Lower leg skin (tissue), 4 donors: Measurements from ENCODE around the gene LRFN2. TPM values are rescaled to one million over a fixed set of nuclear protein-coding genes. Genes with fewer than 3 reads are reported as not detected.

Experiments used
- DNase-seq, 2 donors: peaks; one replicate each; pipeline ENCODE4 v3.0.0-alpha.2; 2019; ENCODE audit warnings: low spot score in 2 of 2
- H3K4me3 ChIP-seq: fragments of 200-600 bp; sonication (generic); 2 replicates; pipeline ENCODE4 v1.5.1; 2017; ENCODE audit warnings: mild to moderate bottlenecking, low read depth; ENCODE audit not compliant: poor library complexity, severe bottlenecking
- POLR2A ChIP-seq, 2 donors: fragments of 450-650 bp; IDR thresholded peaks; one replicate each; pipeline ENCODE4 v1.6.1; 2016 to 2017; ENCODE audit warnings: antibody characterized with exemption in 2 of 2, mild to moderate bottlenecking in 1 of 2, moderate library complexity in 1 of 2
- WGBS, 2 donors: methylation state at CpG; one replicate each; pipeline ENCODE4 v1.1.5; 2018; 5-methylcytosine and 5-hydroxymethylcytosine counted together
- intact Hi-C: fragments of 100-400 bp; cut with DNase I; formaldehyde crosslinking; loops from one replicate; pipeline ENCODE4 v1.15.0; 2023; ENCODE audit warnings: low total_unique reads
- total RNA-seq, 4 donors: library from RNA; depleted of rRNA; stranded (reverse); fragments of >200 nt; gene quantifications; one replicate each; pipeline ENCODE4 v1.1.0, GENCODE V29; 2016
- TF ChIP-seq, protein P1 (sequence below), 3 donors: fragments of 450-650 bp; IDR thresholded peaks; one replicate each; pipeline ENCODE4 v1.5.1; 2016; ENCODE audit warnings: antibody characterized with exemption in 3 of 3, mild to moderate bottlenecking in 3 of 3, moderate library complexity in 2 of 3

LRFN2 gene
- total RNA-seq, 4 donors from 2014 or later = 0.10 TPM; not detected in 3

GRCh38 chr6:40383348-40384115 lies 203.6 kb downstream of the LRFN2 start:
- H3K4me3 ChIP-seq = no peak overlapping the region
- intact Hi-C loops = no loop called here
- WGBS, 2 donors = 71 to 78% methylated on average over 3 of the region's 3 CpGs
- DNase-seq = peak in 1 of 2 donors; percentile 43
- TF ChIP-seq, protein P1, sequence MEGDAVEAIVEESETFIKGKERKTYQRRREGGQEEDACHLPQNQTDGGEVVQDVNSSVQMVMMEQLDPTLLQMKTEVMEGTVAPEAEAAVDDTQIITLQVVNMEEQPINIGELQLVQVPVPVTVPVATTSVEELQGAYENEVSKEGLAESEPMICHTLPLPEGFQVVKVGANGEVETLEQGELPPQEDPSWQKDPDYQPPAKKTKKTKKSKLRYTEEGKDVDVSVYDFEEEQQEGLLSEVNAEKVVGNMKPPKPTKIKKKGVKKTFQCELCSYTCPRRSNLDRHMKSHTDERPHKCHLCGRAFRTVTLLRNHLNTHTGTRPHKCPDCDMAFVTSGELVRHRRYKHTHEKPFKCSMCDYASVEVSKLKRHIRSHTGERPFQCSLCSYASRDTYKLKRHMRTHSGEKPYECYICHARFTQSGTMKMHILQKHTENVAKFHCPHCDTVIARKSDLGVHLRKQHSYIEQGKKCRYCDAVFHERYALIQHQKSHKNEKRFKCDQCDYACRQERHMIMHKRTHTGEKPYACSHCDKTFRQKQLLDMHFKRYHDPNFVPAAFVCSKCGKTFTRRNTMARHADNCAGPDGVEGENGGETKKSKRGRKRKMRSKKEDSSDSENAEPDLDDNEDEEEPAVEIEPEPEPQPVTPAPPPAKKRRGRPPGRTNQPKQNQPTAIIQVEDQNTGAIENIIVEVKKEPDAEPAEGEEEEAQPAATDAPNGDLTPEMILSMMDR (IDR thresholded peaks at IDR 0.05) = no peak
- no peak for TF ChIP-seq POLR2A (IDR thresholded peaks at IDR 0.05)

DNA sequence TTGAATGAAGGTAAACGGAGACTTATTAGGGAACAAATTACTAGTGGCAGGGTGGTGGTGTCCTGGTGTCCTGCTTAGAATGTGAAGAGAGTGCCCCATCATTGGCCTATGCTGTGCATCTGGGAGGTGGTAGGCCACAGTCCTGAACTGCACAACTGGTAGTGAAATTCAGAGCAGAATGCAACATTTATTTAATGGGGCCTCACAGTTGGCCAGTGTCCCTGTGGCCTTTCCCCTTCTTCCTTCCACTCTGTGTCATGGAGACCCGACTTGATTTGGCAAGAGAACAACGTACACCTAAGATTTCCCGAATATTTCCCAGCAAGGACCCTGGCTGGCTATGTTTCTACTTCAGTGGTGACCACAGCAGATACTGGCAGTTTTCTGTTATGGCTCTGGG lies 206.9 kb downstream of the LRFN2 start:
- 85 to 88% methylated on average over 4 of the region's 4 CpGs for WGBS, 2 donors
- no peak overlapping the region for H3K4me3 ChIP-seq
- TF ChIP-seq POLR2A (IDR thresholded peaks at IDR 0.05) = no peak
- TF ChIP-seq, protein P1 (IDR thresholded peaks at IDR 0.05) = no peak
- no peak for DNase-seq
- intact Hi-C loops = no loop called here

DNA sequence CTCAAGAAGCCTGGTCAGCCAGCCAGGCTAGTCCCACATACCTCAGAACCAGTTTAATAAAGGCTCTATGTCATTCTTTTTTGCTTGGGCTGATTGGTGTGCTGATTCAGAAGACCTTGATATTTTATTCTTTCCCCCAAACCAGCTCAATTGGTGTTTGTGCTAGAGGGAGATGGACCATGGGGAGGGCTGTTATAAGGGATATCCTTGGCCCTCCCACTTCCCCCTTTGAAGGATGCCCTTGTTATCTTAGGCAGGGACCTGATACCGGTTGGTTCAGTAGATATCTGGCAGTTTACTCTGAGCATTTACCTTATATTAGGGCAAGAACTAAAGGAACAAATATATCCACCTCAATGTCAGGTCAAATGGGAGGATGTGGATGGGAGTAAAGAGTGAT lies 207.4 kb downstream of the LRFN2 start:
- no peak for TF ChIP-seq POLR2A (IDR thresholded peaks at IDR 0.05)
- TF ChIP-seq, protein P1 (IDR thresholded peaks at IDR 0.05) = no peak
- WGBS, 2 donors = 76 to 92% methylated on average over 1 of the region's 1 CpG
- DNase-seq = no peak
- no peak overlapping the region for H3K4me3 ChIP-seq
- intact Hi-C loops = no loop called here

DNA sequence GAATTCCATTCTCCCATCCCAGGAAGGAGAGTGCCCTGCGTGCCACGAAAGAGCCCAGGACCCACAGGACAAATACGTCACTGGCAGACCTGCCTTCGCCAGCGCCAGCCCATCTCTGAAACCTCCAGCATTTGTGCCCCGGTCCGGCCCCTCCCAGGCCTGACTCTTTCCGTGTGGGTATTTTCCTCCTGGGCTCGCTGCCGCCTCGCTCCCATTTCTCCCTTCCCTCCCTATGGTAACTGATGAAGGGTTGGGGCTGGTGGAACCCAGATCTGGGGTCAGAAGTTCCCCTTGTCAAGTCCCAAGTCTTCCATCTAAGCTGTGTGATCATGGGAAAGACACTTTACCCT lies 208.5 kb downstream of the LRFN2 start:
- intact Hi-C loops = no loop called here
- no peak overlapping the region for H3K4me3 ChIP-seq
- DNase-seq = peak in 1 of 2 donors; percentile 63
- TF ChIP-seq POLR2A (IDR thresholded peaks at IDR 0.05) = no peak
- TF ChIP-seq, protein P1 (IDR thresholded peaks at IDR 0.05) = no peak
- WGBS, 2 donors = 95 to 97% methylated on average over 11 of the region's 11 CpGs

DNA sequence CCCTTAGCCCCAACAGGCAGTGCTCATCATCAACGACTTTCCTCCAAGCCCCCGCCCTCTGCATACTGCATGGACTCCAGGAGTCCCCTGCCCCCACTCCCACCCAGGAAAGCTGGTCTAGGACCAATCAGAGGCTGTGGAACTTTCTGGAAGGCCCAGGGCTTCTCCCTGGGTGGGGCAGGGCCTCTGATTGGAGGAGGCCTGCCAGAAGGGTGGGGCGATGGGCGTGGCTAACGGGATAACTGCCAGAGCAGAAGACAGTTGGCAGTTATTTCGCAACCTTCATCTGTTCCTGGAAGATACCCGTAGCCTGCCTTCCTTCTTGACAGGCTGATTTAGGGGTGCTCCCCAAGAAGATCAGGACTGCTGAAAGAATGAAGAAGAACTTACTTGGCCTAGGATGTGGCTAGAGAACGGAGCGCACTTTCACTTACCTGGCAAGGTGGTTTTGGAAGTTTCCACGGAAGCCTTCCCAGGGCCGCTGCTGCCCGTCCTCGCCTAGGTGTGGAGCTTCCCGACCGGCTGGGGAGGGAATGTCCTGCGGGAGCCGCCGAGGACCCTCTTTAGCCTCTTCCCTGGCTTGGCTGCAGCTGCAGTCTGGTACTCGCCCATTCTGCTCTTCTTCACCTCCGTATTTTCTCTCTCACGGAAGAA lies 209.0 kb downstream of the LRFN2 start:
- H3K4me3 ChIP-seq = no peak overlapping the region
- intact Hi-C loops = no loop called here
- no peak for TF ChIP-seq POLR2A (IDR thresholded peaks at IDR 0.05)
- TF ChIP-seq, protein P1 (IDR thresholded peaks at IDR 0.05) = no peak
- DNase-seq = peak in 1 of 2 donors; percentile 69
- 87 to 92% methylated on average over 21 of the region's 21 CpGs for WGBS, 2 donors
